Right lobe of liver (tissue), 6 donors: ENCODE data around the gene EXOC3L2. TPM values are rescaled to one million over a fixed set of nuclear protein-coding genes. Genes with fewer than 3 reads are reported as not detected.

Experiments
- ATAC-seq, 4 donors: fragments of 200-7000 bp; cut with Tn5 transposase; one replicate each; pipeline ENCODE4 v1.9.1; 2020; ENCODE audit warnings: mild to moderate bottlenecking in 4 of 4, moderate library complexity in 4 of 4
- DNase-seq, 3 donors: peaks; one replicate each; pipeline ENCODE4 v3.0.0-alpha.2; 2020
- H3K27ac ChIP-seq, 3 donors: fragments of 200-600 bp; one replicate each; pipeline ENCODE4 v1.8.0; 2022
- H3K27me3 ChIP-seq, 2 donors: fragments of 200-600 bp; one replicate each; pipeline ENCODE4 v1.8.0; 2022
- H3K36me3 ChIP-seq, 4 donors: fragments of 200-600 bp; sonication (generic) in 1 of 4; one replicate each; pipeline versions ENCODE4 v1.5.1 to v1.8.0; 2017 to 2022; ENCODE audit warnings: control low read depth in 1 of 4
- H3K4me1 ChIP-seq, 4 donors: fragments of 200-600 bp; sonication (generic) in 1 of 4; one replicate each; pipeline versions ENCODE4 v1.5.1 to v1.8.0; 2017 to 2022; ENCODE audit warnings: control low read depth in 1 of 4
- H3K4me3 ChIP-seq, 3 donors: fragments of 200-600 bp; one replicate each; pipeline ENCODE4 v1.8.0; 2022
- H3K9me3 ChIP-seq, 4 donors: fragments of 200-600 bp; sonication (generic) in 1 of 4; one replicate each; pipeline versions ENCODE4 v1.5.1 to v1.8.0; 2017 to 2022; ENCODE audit warnings: control low read depth in 1 of 4
- POLR2A ChIP-seq: fragments of 450-650 bp; IDR thresholded peaks from one replicate; pipeline ENCODE4 v1.6.1; 2017; ENCODE audit warnings: antibody characterized with exemption, mild to moderate bottlenecking
- WGBS: methylation state at CpG from one replicate; pipeline ENCODE4 v1.1.6; 2018; ENCODE audit warnings: low coverage, low lambda C conversion rate; ENCODE audit not compliant: insufficient coverage; ENCODE audit errors: missing lambda C conversion rate; 5-methylcytosine and 5-hydroxymethylcytosine counted together
- intact Hi-C, 2 donors: fragments of 100-400 bp; cut with DNase I; formaldehyde crosslinking; loops; one replicate each; pipeline versions ENCODE4 v1.11.2 to v1.14.1; 2022
- total RNA-seq, 6 experiments: library from RNA; depleted of rRNA in 2 of 6; stranded (reverse); fragments of >200 nt in 2 of 6; fragmentation: NEBNext Ultra II Directional in 3 of 6; extraction: Animal tissue kit (Norgen Biotek cat#: 25700) in 3 of 6; gene quantifications; one replicate each; pipeline versions ENCODE4 v1.1.0 to v1.2.4, GENCODE V29; 2016 to 2023
- TF ChIP-seq, protein P1 (sequence below), 4 donors: fragments of 200-600 bp in 3 of 4; fragments of 450-650 bp in 1 of 4; IDR thresholded peaks; one replicate each; pipeline versions ENCODE4 v1.5.1 to v1.8.0; 2016 to 2022; ENCODE audit warnings: antibody characterized with exemption in 4 of 4, mild to moderate bottlenecking in 2 of 4
- donor health status: DM: no; HTN: yes; CAD: no.
- donor health status: DM: no; HTN: no; CAD: no.
- donor health status: DM: no; HTN: no; CAD: no.
- donor health status: DM: no; HTN: yes; CAD: no.
- donor health status: DM: no; HTN: yes; CAD: no.

Gene EXOC3L2
- total RNA-seq, 6 experiments from 2014 or later, result 1.8 to 6.9 (median 4.4) TPM

DNA sequence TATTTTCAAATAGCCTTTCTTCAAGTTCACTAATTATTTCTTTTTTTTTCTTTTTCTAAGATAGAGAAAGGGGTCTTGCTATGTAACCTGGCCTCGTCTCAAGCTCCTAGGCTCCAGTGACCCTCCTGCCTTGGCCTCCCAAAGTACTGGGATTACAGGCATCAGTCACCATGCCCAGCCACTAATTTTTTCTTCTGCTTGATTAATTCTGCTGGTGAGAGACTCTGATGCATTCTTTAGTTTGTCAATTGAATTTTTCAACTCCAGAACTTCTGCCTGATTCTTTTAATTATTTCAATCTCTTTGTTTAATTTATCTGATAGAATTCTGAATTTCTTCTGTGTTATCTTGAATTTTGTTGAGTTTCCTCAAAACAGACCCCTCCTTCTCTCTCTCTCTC is 55.2 kb downstream of the EXOC3L2 start:
- TF ChIP-seq, protein P1, sequence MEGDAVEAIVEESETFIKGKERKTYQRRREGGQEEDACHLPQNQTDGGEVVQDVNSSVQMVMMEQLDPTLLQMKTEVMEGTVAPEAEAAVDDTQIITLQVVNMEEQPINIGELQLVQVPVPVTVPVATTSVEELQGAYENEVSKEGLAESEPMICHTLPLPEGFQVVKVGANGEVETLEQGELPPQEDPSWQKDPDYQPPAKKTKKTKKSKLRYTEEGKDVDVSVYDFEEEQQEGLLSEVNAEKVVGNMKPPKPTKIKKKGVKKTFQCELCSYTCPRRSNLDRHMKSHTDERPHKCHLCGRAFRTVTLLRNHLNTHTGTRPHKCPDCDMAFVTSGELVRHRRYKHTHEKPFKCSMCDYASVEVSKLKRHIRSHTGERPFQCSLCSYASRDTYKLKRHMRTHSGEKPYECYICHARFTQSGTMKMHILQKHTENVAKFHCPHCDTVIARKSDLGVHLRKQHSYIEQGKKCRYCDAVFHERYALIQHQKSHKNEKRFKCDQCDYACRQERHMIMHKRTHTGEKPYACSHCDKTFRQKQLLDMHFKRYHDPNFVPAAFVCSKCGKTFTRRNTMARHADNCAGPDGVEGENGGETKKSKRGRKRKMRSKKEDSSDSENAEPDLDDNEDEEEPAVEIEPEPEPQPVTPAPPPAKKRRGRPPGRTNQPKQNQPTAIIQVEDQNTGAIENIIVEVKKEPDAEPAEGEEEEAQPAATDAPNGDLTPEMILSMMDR (IDR thresholded peaks at IDR 0.05), result no peak
- TF ChIP-seq POLR2A, result no peak
- DNase-seq (no peak), ATAC-seq (no peak)
- Histone ChIP-seq H3K36me3 (no peaks in the 10 kb centered on the region), H3K9me3 (no peaks in the 10 kb centered on the region), H3K4me3 (no peak overlapping the region), H3K4me1 (no peaks in the 10 kb centered on the region), H3K27ac (no peak overlapping the region), H3K27me3 (no peaks in the 10 kb centered on the region)
- intact Hi-C loops, result no loop called here
- WGBS, result 70% methylated on average over 1 of the region's 1 CpG

DNA sequence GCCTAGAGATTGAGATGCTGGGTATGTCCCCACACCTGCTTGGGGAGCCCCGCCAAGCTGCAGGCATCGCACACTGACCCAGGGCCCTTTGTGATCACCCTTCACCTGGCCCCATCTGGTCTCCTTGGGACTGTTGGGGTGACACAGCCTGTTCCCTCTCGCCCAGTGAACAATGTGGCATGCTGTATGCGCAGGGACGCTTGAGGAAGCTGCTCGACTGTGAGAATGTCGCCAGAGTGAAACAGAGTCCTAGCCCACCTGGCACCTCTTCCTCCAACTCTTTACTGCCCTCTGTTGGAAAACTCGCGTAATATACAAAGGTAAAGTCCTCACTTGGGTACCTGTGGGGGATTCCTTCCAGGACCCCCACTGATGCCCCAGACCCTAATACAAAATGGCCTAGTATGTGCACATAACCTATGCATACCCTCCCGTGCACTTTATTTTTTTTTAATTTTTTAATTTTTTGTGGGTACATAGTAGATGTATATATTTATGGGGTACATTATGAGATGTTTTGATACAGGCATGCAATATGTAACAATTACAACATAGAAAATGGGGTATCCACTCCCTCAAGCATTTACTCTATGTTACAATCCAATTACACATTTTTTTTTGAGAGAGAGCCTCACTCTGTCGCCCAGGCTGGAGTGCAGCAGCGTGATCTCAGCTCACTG is 57.6 kb downstream of the EXOC3L2 start:
- Histone ChIP-seq H3K27ac (no peak overlapping the region), H3K36me3 (no peaks in the 10 kb centered on the region), H3K4me1 (no peaks in the 10 kb centered on the region), H3K9me3 (no peaks in the 10 kb centered on the region), H3K27me3 (no peaks in the 10 kb centered on the region), H3K4me3 (no peak overlapping the region)
- 74% methylated on average over 4 of the region's 12 CpGs for WGBS
- DNase-seq (no peak), ATAC-seq (peak; percentile 50 to 68 (median 62))
- no peak for TF ChIP-seq POLR2A
- TF ChIP-seq, protein P1 (IDR thresholded peaks at IDR 0.05), result peak; percentile 42 to 59 (median 57)
- intact Hi-C loops, result no loop called here

DNA sequence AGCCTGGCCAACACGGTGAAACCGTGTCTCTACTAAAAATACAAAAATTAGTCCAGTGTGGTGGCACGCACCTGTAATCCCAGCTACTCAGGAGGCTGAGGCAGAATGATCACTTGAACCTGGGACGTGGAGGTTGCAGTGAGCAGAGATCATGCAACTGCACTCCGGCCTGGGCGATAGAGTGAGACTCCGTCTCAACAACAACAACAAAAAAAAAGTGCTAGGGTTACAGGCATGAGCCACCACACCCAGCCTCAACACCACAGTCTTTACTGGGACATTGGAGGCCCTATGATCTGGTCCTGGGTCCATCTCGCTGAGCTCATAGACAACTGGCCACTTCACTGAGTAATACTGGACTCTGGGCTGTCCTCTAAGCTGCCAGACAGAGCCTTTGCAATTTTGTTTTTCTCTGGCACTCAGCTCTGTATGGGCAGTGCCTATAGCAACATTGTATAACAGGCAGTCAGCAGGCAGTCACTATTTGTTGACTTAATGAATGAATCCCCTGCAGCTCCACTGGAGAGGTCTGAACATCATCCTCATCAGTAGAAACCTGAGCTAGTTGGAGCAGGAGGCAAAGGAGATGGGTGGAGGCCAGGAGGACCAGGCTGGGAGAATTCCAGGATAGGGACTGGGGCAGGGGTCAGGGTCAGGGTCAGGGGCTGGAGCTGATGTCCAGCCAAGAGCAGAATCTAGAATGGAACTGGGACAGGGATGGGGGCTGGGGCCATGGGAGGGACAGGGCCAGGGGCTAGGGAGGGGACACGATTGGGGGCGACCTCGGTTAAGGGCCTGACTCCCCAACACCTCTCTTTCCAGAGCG is 58.5 kb downstream of the EXOC3L2 start:
- H3K36me3 ChIP-seq, result no peaks in the 10 kb centered on the region
- no peaks in the 10 kb centered on the region for H3K27me3 ChIP-seq
- H3K9me3 ChIP-seq, result no peaks in the 10 kb centered on the region
- DNase-seq, result no peak
- no peak overlapping the region for H3K4me3 ChIP-seq
- H3K27ac ChIP-seq, result no peak overlapping the region
- TF ChIP-seq, protein P1 (IDR thresholded peaks at IDR 0.05), result no peak
- TF ChIP-seq POLR2A, result no peak
- intact Hi-C loops, result no loop called here
- no peaks in the 10 kb centered on the region for H3K4me1 ChIP-seq
- ATAC-seq, result peak; percentile 48 to 71 (median 54)
- WGBS, result 60% methylated on average over 3 of the region's 12 CpGs

DNA sequence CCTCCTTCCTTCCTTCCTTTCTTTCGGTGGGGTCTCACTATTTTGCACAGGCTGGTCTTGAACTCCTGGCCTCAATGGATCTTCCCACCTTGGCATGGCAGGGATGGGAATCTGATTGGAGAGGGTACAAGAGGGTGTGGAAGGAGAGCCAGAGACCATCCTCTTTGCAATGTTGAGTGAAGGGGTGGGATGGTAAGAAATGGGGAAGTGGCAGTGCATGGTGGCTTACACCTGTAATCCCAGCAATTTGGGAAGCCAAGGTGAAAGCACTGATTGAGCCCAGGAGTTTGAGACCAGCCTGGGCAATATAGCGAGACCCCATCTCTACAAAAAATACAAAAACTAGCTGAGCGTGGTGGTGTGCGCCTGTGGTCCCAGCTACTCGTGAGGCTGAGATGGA is 61.1 kb downstream of the EXOC3L2 start:
- H3K4me1 ChIP-seq, result peaks cover 0 to 22% (median 6%) of the 10 kb centered on the region in 4 donors
- intact Hi-C loops, result no loop called here
- 92% methylated on average over 2 of the region's 5 CpGs for WGBS
- TF ChIP-seq, protein P1 (IDR thresholded peaks at IDR 0.05), result no peak
- no peak for TF ChIP-seq POLR2A
- no peaks in the 10 kb centered on the region for H3K27me3 ChIP-seq
- no peaks in the 10 kb centered on the region for H3K9me3 ChIP-seq
- DNase-seq (no peak), ATAC-seq (no peak)
- H3K36me3 ChIP-seq, result no peaks in the 10 kb centered on the region
- no peak overlapping the region for H3K27ac ChIP-seq
- H3K4me3 ChIP-seq, result no peak overlapping the region
